Activated gamma-delta T cell (primary cell): ENCODE data around the gene KDM4B.

ENCODE experiments used
- DNase-seq: peaks from one replicate; lab custom pipeline; 2025; lab: John Stamatoyannopoulos, UW

KDM4B gene

DNA sequence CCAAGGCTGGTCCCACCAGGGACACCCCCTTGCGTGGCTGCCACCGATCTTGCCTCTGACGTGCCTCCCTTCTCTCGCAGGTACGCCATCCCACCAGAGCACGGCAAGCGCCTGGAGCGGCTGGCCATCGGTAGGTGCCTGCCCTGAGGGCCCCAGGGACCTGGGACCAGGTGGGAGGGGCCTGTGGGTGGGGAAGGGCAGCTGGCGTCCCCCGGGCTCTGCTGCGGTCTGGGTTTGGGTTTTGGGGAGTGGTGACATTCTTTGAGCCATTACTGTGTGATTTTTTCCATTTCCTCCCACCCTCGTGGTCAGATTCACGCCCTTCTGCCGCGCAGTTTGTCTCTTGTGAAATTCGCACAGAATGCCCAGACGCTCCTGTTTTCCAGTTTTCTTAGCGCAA, 102.0 kb downstream of the KDM4B start:
- no peak for DNase-seq

DNA sequence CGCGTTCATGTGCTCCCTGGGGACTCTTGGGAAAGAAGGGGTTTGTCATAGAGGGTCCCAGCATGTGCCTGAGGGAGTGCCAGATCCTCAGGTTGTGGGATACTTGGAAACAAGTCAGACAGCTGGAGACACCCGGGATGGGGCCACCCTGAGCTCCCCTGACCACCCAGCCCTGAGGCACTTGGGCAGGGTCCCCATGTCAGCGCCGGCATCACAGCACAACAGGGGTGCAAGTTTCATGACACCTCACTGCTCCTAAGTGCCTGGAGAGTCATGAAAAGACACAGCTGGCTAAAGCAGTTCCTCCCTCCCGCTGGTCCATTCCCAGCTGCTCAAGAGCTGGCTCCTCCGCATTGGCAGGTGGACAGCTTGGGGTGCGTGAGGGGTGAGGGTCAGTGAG, 102.7 kb downstream of the KDM4B start:
- no peak for DNase-seq

DNA sequence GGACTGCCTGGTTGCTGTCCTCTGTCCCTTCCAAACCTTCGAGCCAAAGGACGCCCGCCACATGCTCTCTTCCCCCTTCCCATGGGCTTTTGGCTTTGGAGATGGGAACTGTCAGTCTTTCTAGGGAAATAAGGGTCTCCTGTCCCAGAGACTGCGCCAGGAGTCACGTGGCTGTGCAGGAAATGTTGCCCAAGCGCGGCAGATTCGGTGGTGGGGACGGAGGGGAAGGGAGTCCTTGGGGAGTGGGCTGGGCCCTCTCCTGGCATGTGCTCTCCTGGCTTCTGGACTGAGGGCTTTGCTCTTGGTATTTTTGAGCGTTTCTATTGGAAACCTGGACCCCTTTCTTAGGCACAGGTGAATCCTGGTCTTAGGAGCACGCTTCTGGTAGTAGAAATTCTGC, 103.2 kb downstream of the KDM4B start:
- DNase-seq = no peak

DNA sequence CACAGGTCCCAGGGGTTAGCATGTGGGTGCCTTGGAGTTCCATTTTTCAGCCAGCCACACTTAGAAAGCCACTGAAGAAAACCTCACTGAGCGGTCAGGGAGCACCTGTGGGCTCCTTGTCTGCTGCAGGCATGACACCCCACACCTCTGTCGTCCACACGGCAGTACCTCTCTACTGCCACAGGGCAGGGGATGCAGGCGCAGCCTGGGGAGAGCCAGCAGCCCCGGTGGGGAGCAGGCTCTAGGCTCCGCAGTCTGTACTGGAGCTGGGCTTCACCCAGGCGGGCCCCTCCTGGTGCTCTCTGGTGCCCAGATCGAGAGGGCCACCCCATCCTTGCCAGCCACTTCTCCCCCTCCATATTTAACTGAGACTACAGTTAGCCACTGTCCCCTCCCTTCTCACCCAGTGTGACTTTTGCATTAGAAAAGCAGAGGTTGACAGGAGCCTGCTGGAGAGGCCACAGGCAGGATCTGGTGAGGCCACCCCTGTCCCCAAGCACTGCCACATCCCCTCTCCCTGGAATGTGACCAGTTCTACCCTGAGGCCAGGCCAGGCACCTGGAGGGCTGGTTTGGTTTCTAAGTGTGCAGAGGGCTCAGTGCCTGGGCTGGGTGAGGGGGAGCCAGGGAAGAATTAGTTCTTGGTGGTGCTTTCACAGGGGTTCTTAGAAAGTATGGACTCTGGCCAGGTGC, 104.4 kb downstream of the KDM4B start:
- no peak for DNase-seq

DNA sequence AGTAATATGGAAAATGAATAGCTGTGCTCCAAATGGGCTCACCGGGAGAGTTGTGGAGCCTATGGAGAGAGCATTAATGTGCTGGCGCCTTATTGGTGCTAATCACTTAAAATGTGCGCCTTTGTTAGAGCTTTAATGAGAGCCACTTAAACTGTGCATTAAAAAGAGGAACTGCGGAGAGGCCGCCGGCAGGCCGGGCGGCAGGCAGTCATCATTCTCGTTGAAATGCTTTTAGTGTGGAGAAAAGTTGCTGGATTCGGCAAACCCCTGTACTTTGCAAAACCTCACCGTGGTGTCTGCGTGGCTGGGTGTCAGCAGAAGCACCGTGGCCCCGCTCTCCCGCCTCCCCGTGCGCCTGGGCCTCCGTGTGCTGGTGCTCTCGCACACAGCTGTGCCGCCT, 105.5 kb downstream of the KDM4B start:
- DNase-seq = no peak

DNA sequence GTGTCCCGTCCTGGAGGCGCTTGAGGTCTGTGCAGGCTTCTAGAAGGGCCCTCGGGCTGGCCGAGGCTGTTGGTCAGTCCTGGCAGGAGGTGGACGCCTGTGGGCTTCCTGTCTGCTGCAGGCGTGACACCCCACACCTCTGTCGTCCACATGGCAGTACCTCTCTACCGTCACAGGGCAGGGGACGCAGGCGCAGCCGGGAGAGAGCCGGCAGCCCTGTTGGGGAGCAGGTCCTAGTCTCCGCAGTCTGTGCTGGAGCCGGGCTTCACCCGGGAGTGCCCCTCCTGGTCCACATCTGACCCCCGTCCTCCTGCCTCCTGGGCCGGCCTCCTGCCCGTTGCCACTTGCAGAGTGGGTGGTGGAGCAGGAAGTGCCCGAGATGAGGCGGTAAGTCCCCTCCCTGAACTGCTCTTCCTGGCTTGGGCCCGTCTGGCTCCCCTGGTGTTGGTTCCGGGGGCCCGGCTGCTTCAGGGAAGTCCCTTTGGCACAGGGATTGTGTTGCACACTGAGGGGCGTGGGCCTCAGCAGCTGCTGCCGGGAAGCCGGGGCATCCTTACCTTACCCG, 106.0 kb downstream of the KDM4B start:
- DNase-seq = no peak

DNA sequence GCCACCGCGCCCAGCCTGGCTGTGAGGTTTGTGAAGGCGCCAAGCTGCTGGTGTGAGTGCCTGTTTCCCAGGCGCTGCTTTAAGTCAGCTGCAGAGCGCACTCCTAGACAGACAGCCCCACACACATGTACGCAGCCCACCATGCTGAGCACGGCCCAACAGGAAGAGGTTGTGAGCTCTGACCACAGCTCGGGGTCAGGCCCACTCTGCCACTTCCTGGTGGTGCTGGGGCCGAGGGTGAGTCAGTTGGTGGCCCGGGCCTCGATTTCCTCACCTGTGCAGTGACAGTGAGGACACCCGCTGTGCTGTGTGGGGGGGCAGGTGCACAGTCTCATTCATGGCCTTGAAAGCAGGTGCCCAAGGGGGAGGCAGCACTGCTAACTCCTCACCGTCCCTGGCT, 106.7 kb downstream of the KDM4B start:
- DNase-seq = no peak

DNA sequence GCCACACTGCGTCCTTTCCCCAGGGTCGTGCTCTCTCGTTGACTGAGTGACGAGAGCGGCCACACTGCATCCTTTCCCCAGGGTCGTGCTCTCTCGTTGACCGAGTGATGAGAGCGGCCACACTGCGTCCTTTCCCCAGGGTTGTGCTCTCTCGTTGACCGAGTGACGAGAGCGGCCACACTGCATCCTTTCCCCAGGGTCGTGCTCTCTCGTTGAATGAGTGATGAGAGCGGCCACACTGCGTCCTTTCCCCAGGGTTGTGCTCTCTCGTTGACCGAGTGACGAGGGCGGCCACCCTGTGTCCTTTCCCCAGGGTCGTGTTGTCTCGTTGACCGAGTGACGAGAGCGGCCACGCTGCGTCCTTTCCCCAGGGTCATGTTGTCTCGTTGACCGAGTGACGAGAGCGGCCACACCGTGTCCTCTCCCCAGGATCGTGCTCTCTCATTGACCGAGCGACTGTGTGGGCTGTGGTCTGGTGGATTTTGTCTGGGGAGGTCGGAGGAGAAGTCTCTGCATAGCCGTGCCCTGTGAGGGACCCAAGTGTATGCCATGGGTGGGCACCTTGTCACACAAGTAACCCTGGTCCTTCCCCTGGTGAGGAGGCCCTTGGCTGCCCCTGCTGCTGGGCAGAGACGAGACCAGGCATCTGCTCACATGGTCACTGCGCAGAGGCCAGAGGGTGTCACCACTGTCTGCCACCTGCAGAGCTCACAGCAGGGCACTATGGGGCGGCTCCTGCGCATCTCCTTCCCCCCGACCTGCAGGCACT, 107.7 kb downstream of the KDM4B start:
- DNase-seq = no peak

DNA sequence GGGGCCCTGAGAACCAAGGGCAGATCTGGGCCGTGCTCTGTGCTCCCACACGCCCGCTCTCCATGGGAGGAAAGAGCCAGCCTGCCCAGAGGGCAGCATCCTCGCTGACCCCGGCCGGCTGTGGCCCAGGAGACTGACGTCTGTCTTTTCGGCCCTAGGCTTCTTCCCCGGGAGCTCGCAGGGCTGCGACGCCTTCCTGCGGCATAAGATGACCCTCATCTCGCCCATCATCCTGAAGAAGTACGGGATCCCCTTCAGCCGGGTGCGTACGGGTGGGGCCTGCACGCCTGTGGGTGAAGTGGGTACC, 108.2 kb downstream of the KDM4B start:
- DNase-seq = no peak

DNA sequence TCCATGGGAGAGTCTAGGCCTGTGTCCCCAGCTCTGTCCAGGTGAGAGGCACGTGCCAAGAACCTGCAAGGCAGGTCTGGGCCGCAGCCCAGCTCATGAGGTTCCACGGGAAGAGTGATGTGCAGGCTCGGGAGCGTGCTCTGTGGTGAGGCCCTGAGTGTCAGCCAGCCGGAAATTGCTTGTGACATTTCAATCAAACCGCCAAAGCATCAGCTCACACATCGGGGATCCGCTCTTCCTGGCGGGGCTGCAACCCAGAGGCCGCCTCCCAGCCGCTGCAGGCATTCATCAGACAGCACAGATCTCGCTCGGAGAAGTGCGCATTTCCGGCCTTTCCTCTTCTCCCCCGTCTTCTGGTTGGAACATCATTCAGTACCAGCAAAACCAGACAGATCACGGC, 109.3 kb downstream of the KDM4B start:
- DNase-seq = no peak

DNA sequence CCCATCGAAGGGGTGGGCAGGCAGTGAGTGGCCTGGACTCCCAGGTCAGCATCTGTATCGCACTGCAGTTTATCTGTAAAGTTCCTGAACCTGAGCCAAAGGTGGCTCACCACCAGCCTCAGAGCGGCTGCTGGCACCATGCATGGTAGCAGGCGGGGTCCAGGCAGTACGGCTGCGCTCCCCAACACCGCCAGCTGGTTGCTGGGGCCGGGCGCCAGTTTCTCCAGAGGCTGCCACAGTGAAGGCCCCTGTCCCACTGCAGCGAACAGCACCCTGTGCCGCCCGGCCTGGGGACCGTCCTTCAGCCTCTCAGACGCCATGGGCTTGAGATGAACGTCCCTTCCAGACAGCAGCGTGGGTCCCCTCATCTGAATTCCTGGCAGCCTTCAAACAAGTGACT, 109.8 kb downstream of the KDM4B start:
- DNase-seq = no peak

DNA sequence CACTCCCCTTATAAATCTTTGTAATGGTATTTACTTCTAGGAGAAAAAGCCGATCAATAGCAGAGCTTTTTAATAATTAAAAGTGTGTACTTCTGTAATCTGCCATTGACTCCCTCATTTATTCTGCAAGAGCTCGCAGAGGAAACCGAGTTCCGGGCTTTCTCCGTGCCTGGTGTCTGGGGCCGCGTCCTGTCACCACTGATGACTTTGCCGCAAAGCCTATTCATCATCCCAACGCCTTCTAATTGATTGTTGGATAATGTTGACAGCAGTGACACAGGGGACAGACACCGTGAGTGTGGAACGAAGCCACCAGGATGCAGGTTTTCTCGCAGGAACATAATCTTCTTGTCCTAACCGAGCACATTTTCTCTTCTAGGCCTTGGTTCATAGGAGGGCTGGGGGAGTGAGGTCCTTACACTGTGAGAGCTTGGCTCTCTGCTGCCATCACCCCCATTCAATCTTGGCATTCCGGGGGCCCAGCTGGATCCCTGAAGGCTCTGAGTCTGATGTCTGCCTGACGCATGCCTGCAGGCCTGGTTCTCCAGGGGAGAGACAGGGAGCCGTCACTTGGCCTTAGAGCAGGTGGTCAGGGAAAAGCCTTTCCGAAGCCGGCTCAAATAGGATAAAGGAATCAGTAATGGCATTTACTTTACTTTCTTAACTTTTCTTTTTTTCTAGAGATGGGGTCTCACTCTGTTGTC, 110.3 kb downstream of the KDM4B start:
- no peak for DNase-seq

DNA sequence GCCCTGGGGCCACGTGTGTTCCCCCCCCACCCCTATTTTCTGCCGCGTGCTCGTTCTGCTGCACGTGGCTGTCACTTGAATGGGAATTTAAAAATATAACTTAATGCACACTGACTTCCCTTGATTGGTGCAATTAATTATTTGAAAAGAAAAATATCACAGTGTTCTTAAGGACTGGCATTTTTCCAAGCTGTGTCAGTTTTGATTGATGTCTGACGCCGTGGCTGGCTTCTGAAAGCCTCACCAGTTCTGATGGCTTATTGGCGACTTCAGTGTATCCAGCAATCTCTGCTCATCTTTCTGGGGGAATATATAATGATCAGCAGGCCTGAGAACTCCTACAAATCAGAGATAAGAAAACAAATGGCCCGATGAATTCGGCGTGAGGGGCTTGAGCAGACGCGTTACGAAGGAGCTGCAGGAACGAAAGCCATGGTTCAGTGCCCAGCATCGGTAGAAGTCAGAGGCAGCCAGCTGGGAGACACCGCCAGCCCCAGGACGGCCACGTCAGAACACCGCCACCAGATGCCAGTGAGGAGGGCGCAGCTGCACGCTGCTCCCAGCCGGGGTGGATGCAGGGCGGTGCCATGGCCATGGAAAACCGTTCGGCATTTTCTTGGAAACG, 111.2 kb downstream of the KDM4B start:
- DNase-seq = no peak

DNA sequence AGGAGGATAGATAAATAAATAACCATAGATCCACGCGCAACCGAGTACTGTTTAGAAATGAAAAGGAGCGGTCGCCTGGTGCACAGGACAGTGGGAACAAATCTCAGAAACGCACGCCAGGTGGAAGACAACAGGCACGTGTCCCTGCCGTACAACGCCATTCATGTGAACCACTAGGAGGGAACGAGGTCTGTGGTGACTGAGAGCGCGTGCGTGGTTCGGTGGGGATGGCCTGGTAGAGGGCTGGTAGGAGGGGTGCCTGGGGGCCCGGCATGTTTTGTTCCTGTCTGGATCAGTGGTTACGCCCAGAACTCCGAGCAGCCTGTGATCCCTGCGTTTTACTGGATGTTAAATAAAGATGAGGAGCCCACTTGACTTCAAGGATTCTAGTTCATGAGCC, 111.9 kb downstream of the KDM4B start:
- no peak for DNase-seq

DNA sequence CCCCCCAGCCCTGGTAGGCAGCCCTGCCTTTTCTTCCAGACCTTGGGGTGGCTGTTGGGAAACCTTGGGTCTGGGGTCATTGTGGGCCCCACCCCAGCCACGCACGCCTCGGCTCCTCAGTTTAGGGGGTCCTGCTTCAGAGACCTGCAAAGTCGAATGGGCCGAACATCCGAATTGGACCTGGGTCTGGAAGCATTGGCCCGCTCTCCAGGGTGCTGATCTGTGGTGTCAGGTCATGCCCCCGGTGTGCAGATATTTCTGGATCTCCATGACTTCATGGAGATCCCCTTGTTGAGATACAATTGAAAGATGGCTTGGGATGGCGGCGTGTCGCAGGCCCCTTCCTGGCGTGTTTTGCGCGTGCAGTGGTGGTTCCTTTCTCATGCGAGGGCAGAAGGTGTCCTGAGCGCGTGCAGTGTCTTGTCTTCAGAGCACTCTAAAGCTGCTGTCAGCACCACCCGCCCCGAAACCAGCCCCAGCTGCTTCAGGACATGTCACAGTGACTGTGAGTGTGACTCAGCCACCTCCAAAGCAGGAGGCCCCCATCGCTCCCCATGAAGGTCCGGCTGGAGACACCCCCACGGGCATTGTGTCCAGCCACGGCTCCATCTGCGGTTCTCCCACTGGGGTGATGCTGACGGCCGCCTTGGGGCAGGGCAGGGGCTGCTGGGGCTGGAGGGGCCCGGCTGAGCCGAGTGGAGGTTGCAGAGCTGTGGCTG, 112.7 kb downstream of the KDM4B start:
- DNase-seq = no peak

DNA sequence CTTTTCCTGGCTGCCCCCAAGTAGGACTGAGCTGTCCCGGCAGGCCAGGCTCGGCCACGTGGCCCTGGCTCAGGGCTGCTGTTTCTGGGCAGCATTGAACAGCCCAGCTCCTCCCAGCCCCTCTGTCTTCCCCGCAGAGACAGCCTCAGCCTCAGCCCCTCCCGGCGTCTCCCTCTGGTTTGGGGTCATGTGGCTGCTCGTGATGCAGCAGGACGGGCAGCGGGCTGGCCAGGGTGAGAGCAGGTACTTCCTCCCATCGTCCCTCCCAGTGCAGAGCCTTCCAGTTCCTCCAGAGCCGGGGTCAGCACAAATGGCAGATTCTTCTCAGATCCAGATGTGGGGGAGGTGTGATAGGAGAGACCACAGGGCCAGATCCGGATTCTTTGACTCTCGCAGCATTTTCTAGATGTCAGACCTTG, 114.6 kb downstream of the KDM4B start:
- no peak for DNase-seq

DNA sequence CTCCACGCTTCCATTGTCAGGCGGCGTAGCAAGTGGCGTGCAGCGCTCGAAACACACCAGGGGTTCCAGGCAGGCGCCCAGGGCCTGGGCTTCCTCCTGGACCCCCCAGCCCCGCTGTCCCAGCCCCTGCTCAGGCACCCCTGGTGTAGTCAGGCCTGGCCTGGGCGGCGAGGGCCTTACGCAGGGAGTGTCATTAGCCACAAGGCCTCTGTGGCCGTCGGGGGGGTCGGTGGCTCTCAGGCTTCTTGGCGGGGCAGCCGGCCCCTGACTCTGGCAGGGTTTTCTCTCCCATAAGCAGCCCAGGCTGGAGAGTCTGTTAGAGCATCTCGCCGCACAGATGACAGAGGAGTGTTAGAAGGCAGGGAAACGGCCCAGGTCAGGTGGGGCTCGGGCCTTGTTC, 116.7 kb downstream of the KDM4B start:
- no peak for DNase-seq

DNA sequence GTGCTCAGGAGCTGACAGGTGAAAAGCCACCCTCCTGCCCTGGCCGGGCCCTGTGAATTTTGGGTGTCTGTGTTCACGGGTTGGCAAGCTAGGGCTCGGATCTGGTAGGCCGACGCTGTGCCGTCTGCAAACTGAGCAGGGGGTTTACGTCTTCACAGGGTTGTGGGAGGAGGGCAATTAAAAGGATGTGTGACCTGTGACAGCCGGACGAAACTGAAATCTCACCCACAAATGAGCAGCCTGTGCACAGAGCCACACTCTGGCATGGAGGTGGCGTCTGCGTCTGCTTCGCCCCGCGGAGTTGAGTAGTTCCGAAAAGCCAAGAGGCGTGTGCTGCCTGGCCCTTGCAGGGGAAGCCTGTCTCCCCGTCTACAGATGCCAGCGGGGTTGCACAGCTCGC, 117.3 kb downstream of the KDM4B start:
- no peak for DNase-seq

DNA sequence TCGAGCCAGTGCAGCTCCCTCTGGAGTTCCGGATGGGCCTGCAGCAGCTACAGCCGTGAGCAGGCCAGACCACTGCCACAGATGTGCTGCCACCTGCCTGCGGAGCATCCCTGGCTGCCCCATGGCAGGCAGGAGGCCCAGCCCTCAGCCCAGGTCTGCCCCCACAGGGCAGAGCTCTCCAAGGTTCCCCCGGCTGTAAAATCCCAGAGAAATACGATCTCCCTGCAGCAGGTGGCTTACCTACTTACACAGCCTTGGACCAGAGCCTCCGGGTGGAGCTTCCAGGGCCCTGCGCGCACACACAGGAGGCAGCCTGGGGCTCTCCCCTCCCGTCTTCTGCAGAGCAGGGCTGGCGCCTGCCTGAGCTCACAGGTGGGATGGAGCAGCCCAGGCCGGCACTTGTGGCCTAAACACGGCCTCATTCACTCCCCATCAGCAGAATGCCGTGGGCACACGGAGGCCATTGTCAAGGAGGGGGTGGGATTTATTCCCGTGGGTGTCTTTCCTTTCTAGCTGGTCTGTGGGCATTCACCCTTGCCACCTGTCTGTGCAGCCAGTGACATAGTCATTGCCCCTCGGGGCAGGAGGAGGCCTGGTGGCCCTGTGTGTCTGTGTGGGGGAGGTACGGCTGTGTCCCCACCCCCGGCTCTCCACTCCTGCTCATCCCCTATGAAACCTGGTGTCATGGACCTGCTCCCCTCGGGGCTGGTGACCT, 118.0 kb downstream of the KDM4B start:
- no peak for DNase-seq

DNA sequence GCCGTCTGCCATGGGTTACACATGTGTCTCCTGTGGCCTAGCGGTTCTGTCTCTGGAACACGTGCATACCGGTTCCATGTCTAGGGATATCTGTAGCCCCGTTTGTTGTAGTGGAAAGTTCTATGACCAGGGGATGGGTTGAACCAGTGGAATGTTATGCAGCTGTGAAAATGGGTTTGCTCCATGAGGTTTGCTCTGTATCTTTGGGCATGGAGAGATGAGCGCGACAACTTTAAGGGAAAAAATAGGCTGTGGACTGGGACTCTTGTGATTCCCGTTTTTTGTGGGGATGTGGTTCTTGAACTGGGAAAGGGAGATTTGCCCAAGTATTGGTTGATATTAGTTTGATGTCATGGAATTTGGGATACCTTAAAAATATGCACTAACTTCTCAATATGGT, 120.4 kb downstream of the KDM4B start:
- no peak for DNase-seq

DNA sequence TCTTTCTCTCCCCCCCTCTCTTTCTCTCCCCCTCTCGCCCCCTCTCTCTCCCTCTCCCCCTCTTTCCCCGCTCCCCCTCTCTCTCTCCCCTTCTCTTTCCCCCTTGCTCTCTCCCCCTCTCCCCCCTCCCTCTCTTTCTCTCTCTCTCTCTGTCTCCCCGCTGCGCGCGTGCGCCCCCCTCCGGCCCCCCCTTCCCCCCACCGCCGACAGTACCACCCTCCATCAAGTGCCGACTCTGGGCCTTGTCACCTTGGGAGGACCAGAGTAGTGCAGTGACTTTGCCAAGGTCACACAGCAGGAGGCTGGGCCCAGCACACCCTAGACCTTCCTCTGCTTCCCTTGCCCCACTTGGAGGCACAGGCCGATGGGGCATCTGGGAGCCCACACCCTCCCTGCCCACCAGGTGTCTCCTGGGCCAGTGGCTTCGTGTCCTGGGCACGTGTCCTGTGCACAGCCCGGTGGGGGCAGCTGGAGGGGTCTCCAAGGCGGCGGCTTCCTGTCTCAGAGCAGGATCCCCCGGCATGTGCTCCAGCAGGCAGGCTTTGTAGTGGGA, 121.6 kb downstream of the KDM4B start:
- DNase-seq = no peak
